ENCODE measurements around the gene PSMD5.

GRCh38 chr9:120891245-120891883, 48.6 kb upstream of the PSMD5 start:
- TF ChIP-seq, protein P1, sequence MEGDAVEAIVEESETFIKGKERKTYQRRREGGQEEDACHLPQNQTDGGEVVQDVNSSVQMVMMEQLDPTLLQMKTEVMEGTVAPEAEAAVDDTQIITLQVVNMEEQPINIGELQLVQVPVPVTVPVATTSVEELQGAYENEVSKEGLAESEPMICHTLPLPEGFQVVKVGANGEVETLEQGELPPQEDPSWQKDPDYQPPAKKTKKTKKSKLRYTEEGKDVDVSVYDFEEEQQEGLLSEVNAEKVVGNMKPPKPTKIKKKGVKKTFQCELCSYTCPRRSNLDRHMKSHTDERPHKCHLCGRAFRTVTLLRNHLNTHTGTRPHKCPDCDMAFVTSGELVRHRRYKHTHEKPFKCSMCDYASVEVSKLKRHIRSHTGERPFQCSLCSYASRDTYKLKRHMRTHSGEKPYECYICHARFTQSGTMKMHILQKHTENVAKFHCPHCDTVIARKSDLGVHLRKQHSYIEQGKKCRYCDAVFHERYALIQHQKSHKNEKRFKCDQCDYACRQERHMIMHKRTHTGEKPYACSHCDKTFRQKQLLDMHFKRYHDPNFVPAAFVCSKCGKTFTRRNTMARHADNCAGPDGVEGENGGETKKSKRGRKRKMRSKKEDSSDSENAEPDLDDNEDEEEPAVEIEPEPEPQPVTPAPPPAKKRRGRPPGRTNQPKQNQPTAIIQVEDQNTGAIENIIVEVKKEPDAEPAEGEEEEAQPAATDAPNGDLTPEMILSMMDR (conservative IDR thresholded peaks at IDR 0.05; ENCODE audit: low read length), result no peak
- no peak for TF ChIP-seq EZH2phosphoT487 (IDR thresholded peaks at IDR 0.05; ENCODE audit: borderline replicate concordance)
